Ascending aorta (tissue), 2 donors: ENCODE measurements around the gene DNM1. TPM values are rescaled to one million over a fixed set of nuclear protein-coding genes. Genes with fewer than 3 reads are reported as not detected.

Experiments used
- DNase-seq, 2 donors: peaks; one replicate each; pipeline ENCODE4 v3.0.0-alpha.2; 2019; ENCODE audit warnings: low spot score in 2 of 2
- H3K27ac ChIP-seq, 2 donors: fragments of 200-600 bp; sonication (generic); one replicate each; pipeline ENCODE4 v1.5.1; 2016 to 2017; ENCODE audit warnings: mild to moderate bottlenecking in 1 of 2
- H3K27me3 ChIP-seq: fragments of 200-600 bp; sonication (generic); one replicate; pipeline ENCODE4 v1.5.1; 2017
- H3K36me3 ChIP-seq, 2 donors: fragments of 200-600 bp; sonication (generic); one replicate each; pipeline ENCODE4 v1.5.1; 2016
- H3K4me1 ChIP-seq, 2 donors: fragments of 200-600 bp; sonication (generic); one replicate each; pipeline ENCODE4 v1.5.1; 2016 to 2017; ENCODE audit warnings: mild to moderate bottlenecking in 1 of 2
- H3K4me3 ChIP-seq, 2 donors: fragments of 200-600 bp; sonication (generic); one replicate each; pipeline ENCODE4 v1.5.1; 2016 to 2017; ENCODE audit warnings: mild to moderate bottlenecking in 1 of 2
- H3K9me3 ChIP-seq, 2 donors: fragments of 200-600 bp; sonication (generic); one replicate each; pipeline ENCODE4 v1.5.1; 2016
- CTCF ChIP-seq, 3 experiments: fragments of 200-600 bp in 2 of 3; fragments of 450-650 bp in 1 of 3; sonication (generic) in 2 of 3; IDR thresholded peaks; one replicate each; pipeline ENCODE4 v1.5.1; 2016 to 2019; ENCODE audit warnings: antibody characterized with exemption in 3 of 3, mild to moderate bottlenecking in 1 of 3, moderate library complexity in 1 of 3
- intact Hi-C: fragments of 100-400 bp; cut with DNase I; formaldehyde crosslinking; loops from one replicate; pipeline ENCODE4 v1.15.1; 2023
- total RNA-seq: library from RNA; depleted of rRNA; stranded (reverse); fragments of >200 nt; gene quantifications from one replicate; pipeline ENCODE4 v1.1.0, GENCODE V29; 2016

The DNM1 gene
- total RNA-seq, 1 donor from 2014 or later: 31.9 TPM

GRCh38 chr9:128208386-128208785 lies 5.2 kb downstream of the DNM1 start:
- no peak overlapping the region for H3K27ac ChIP-seq
- no peak overlapping the region for H3K4me3 ChIP-seq

GRCh38 chr9:128208946-128209669 lies 5.9 kb downstream of the DNM1 start:
- DNase-seq: no peak
- Histone ChIP-seq H3K36me3 (no peaks in the 10 kb centered on the region), H3K27ac (no peak overlapping the region), H3K9me3 (no peaks in the 10 kb centered on the region), H3K27me3 (peaks cover 3% of the 10 kb centered on the region), H3K4me1 (peaks cover under 1 to 2% of the 10 kb centered on the region in 2 donors), H3K4me3 (no peak overlapping the region)
- intact Hi-C loops: no loop called here
- no peak for TF ChIP-seq CTCF (IDR thresholded peaks at IDR 0.05)

More at GRCh38 chr9:128208386-128208785, 5.2 kb downstream of the DNM1 start:
- DNase-seq: no peak
- H3K9me3 ChIP-seq: no peaks in the 10 kb centered on the region
- no peak for TF ChIP-seq CTCF (IDR thresholded peaks at IDR 0.05)
- intact Hi-C loops: no loop called here
- H3K27me3 ChIP-seq: peaks cover 8% of the 10 kb centered on the region
- no peaks in the 10 kb centered on the region for H3K36me3 ChIP-seq
- peaks cover 8% of the 10 kb centered on the region in 2 donors for H3K4me1 ChIP-seq

GRCh38 chr9:128211186-128211980 lies 8.2 kb downstream of the DNM1 start:
- H3K27me3 ChIP-seq: no peaks in the 10 kb centered on the region
- no peaks in the 10 kb centered on the region for H3K36me3 ChIP-seq
- no peak for TF ChIP-seq CTCF (IDR thresholded peaks at IDR 0.05)
- no peaks in the 10 kb centered on the region for H3K4me1 ChIP-seq
- no peaks in the 10 kb centered on the region for H3K9me3 ChIP-seq
- no peak for DNase-seq
- no peak overlapping the region for H3K27ac ChIP-seq
- no peak overlapping the region for H3K4me3 ChIP-seq
- intact Hi-C loops: no loop called here

GRCh38 chr9:128211981-128212281 lies 8.8 kb downstream of the DNM1 start:
- intact Hi-C loops: no loop called here
- no peak for TF ChIP-seq CTCF (IDR thresholded peaks at IDR 0.05)
- no peaks in the 10 kb centered on the region for H3K4me1 ChIP-seq
- no peaks in the 10 kb centered on the region for H3K9me3 ChIP-seq
- H3K36me3 ChIP-seq: no peaks in the 10 kb centered on the region
- DNase-seq: no peak
- H3K27me3 ChIP-seq: no peaks in the 10 kb centered on the region
- no peak overlapping the region for H3K4me3 ChIP-seq
- no peak overlapping the region for H3K27ac ChIP-seq

GRCh38 chr9:128213746-128214497 lies 10.7 kb downstream of the DNM1 start:
- TF ChIP-seq CTCF (IDR thresholded peaks at IDR 0.05): no peak
- no peaks in the 10 kb centered on the region for H3K9me3 ChIP-seq
- H3K27ac ChIP-seq: no peak overlapping the region
- no peaks in the 10 kb centered on the region for H3K36me3 ChIP-seq
- no peaks in the 10 kb centered on the region for H3K27me3 ChIP-seq
- intact Hi-C loops: no loop called here
- no peak for DNase-seq
- H3K4me3 ChIP-seq: no peak overlapping the region
- peaks cover 0 to 2% of the 10 kb centered on the region in 2 donors for H3K4me1 ChIP-seq
